Stimulated activated CD8-positive, alpha-beta memory T cell treated with anti-CD3 and anti-CD28 coated beads, Interleukin-7, amount 100 ng/mL, for 1 hour (primary cell): ENCODE results near the gene ESYT3.
"Not testable (repeated sequence)": the region's sequence is repeated elsewhere in the genome, so short reads cannot be mapped to it uniquely, and the experiment has no call there.

Experiments
- DNase-seq, 2 donors: peaks; one replicate each; pipeline ENCODE4 v3.0.0-alpha.2; 2020; ENCODE audit warnings: low read depth in 2 of 2

The ESYT3 gene

DNA sequence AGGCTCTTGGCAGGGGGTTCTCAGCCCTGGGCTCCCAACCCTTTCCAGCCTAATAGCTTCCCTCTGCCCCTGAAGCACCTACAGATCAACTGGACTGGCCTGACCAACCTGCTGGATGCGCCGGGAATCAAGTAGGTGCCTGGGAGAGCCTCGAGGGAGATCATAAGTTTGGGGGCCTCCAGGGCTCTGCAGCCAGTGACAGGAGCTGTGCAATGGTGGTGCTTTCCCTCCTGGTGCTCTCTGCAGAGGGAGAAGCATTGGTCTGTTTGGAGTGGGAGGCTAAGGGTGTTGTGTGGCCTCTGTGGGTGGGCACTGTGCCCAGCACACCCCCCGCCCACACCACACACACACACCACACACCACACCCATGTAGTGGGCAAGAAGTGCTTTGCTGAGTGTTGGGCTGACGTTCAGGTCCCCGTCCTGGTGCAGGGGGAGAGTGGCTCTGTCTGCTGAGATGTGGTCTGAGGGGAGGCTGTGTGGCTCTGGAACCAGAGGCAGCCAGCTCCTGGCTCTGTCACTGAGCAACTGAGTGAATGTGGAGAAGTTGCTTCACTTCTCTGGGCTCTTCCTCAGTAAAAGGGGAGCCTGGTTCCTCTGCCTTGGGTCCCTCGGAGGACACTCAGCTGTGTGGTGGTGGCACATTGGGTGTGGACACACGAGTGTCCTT lies 26.3 kb downstream of the ESYT3 start:
- DNase-seq = no peak

GRCh38 chr3:138461246-138461645 lies 26.8 kb downstream of the ESYT3 start:
- DNase-seq = no peak

DNA sequence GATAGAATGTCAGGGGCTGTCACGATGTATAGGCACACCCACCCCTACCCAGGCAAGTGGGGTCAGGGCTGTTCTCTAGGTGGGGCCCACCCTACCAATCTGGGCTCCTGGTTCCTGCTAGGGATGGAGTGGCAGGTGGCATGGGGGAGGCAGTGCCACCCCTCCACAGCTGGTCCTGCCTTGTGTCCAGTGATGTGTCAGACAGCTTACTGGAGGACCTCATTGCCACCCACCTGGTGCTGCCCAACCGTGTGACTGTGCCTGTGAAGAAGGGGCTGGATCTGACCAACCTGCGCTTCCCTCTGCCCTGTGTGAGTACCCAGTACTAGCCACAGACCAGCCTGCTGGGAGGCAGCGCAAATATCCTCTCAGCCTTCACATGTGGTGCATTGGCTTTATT lies 27.5 kb downstream of the ESYT3 start:
- DNase-seq = no peak

DNA sequence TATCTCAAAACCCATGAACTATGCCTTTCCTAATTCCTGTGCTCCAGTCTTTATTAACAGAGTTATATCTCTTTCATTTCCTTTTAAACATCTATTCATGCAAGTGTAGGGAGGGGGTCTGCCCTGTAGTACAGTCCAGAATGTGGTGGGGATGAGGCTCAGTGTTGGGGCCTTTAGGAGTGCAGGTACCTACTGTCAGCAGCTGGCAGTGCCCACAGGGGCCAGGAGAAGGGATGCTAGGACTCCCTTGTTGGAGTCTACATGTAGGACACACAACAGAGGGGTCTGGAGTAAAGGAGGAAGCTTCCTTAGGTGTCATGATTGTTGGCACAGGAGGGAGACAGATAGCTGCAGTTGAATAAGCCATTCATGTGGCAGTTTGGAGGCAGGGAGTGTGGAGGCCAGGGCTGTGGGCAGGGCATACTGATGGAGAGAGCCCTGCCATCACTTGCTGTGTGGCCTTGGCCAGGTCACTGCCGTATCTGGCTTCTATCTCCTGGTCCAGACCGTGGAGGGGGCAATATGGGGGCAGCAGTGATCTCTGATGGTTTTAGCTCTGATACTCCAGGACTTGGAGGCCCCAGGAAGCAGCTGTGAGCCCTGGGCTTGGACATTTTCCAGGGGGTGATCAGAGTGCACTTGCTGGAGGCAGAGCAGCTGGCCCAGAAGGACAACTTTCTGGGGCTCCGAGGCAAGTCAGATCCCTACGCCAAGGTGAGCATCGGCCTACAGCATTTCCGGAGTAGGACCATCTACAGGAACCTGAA lies 29.5 kb downstream of the ESYT3 start:
- DNase-seq = no peak

DNA sequence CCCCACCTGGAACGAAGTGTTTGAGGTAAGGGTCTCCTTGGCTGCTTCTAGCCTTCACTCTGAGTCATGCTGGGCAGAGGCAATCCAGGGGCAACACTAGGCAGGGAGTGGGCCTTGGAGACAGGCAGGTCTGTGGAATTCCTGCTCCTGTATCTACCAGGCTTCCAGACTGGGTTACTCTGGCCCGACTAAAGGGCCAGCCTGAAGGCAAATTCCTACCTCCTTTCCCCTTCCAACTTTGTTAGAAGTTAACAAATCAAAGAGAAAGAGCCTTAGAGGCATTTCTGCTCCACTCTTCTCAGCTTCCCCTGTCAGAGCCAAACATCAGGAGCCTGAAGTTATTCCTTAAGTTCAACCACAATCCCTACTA lies 30.1 kb downstream of the ESYT3 start:
- no peak for DNase-seq

- DNase-seq = no peak
Measured at GRCh38 chr3:138465451-138465850, 31.0 kb downstream of the ESYT3 start.

DNA sequence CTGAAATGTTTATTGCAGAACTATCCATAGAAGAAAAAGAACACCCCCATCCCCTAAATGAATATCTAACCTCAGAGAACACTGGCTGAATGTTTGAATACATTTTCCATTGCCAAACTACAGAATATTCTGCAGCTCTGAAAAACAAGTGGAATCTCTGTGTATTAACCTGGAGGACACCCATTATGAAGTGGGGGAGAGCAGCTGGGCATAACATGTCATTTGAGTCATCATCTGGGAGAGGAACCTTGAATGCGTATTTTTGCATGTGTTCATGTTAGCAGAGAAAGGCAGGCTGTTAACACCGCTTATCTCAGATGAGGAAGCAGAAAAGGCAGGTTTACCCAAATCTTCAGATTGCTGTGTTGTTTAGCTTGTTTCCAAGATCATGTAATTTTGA lies 31.5 kb downstream of the ESYT3 start:
- DNase-seq = no peak

DNA sequence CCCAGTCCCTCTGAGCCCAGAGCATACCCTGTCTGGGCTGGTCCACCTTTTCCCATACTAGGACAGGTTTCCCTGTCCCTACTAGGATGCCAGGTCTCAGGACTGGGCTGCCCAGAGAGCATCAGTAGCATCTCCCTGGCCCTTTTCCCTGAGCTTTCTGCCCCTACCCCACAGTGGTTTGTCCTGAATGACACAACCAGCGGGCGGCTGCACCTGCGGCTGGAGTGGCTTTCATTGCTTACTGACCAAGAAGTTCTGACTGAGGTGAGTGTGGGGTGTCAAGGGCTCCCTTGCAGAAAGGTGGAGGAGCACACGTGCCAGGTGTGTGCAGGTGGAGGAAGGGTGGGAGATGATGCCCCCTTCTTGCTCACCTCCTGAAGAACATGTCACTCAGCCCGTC lies 33.5 kb downstream of the ESYT3 start:
- no peak for DNase-seq

DNA sequence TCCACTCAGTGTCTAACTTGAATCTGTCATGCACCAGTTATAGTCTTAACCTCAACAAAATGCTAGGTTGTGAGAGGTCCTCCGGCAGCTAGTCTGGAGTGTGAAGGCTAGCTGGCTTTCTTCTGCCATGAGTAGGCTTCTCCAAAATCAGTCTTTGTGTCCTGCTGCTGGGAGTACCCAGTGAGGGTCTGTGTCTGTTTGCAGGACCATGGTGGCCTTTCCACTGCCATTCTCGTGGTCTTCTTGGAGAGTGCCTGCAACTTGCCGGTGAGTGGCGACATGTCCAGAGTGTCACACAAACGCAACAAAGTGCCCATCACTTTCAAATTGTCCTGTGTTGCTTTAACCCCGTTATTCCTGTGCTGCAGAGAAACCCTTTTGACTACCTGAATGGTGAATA lies 34.0 kb downstream of the ESYT3 start:
- no peak for DNase-seq

- no peak for DNase-seq
Measured at GRCh38 chr3:138468886-138469285, 34.5 kb downstream of the ESYT3 start.

- no peak for DNase-seq
Measured at GRCh38 chr3:138469874-138470273, 35.5 kb downstream of the ESYT3 start.

DNA sequence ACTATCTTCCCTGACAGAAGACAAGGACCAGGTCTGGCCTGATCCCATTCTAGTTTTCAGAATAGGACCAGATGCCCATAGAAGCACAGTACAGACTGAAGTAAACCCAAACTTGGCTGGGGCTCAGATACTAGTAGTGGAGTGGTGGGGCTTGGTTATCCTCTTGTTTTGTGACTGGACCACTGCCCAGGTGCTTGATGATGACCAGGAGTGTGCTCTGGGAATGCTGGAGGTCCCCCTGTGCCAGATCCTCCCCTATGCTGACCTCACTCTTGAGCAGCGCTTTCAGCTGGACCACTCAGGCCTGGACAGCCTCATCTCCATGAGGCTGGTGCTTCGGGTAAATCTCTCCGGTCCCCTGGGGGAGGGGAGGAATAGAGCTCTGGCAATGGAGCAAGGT lies 36.3 kb downstream of the ESYT3 start:
- DNase-seq = no peak

DNA sequence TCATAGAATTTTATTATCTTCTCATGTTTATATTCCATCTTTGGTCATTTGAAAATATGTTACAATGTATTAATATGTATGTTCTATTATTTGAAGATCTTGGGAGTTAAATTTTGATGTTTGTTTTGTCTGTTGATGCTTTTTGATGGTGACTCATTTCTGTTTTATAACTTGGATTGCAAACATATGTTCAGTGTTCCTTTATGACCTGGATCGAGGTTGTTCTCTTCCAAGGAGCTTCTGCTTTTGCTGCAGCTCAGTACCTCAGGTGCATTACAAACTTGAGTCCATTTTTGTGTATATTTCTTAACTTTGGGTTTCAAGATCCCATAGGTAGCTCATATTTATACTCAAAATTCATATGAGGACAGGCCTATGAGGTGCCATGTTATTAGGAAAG lies 37.1 kb downstream of the ESYT3 start:
- no peak for DNase-seq

GRCh38 chr3:138472141-138472825 lies 37.9 kb downstream of the ESYT3 start:
- no peak for DNase-seq

DNA sequence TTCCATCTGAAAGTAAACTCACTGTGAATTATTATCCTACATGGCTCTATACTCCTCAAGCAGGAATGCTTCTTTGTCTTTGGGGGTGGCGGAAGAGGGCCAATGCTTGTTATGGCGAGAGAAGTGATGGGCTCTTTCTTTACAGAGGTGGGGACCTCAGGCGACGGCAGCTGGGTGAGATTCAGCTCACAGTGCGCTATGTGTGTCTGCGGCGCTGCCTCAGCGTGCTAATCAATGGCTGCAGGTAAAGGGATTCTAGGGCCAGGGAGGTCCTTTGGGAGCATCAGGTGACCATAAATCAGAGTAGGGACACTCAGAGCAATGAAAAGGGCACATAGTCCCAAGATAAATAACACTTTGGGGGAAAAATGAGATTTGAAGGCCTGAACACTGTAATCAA lies 39.0 kb downstream of the ESYT3 start:
- no peak for DNase-seq

DNA sequence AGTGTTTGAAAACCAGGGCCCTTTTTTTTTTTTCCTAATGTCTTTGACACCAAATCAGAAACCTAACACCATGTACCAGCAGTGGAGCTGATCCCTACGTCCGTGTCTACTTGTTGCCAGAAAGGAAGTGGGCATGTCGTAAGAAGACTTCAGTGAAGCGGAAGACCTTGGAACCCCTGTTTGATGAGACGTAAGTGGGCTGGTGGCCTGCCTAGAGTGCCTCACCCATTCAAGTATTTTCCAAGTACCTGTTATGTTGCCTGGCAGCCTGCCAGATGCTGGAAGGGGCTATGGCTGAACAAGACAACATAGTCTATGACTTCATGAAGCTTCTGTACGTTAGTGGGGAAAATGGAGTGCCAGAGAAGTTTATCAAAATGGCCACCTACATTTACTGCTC lies 39.7 kb downstream of the ESYT3 start:
- DNase-seq = no peak

DNA sequence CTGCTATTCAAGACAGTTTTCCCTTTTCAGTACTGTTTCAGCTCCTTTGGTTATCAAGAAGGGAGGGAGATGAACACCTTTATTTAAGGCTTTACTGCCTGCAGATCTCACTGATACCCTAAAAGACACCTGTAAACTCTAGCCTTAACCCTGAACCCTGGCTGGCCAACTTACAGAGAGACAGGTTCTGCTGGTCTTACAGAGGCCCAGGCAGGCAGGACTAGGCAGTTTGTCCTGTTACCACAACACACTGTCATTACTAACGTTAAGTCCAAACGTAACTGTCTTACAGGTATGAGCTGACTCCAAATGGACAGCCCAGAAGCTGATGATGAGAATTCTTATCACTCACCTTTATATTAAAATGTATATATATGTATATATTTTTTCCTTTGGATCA lies 42.1 kb downstream of the ESYT3 start:
- DNase-seq = no peak

DNA sequence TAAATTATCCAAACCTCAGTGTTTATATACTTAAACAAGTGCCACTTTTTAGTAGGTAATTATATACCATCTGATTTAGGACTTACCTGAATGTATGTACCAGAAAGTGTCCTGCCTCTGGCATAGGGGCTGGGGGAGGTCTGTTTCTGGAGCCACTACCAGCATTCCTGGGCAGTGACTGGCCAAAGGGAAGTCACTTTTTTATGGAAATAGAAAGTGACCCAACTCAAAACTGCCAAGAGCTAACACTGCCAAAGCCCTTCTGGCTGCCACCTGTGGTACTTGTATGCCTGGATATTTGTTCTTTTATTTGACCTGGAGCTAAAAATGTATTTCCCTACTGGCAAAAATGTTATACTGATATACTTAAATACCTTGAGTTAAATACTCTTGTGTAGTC lies 42.7 kb downstream of the ESYT3 start:
- no peak for DNase-seq

DNA sequence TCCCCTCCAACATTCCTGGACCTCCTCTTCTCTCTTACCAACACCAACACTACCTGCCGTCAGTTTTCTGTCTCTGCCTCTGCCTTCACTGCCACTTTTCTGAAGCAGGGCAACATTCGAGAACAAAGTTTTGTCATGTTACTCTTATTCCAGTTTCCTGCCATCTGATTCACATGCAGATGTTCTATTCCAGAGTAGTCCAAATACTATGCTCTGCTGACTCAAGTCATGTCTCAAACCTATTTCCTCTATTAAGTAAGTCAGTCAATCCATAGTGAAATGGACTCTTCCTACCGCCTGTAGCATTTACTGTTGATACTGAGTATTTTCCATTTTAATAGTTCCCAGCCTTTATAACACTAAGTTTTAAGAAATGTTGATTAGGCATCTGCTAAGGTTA lies 43.4 kb downstream of the ESYT3 start:
- DNase-seq = no peak

DNA sequence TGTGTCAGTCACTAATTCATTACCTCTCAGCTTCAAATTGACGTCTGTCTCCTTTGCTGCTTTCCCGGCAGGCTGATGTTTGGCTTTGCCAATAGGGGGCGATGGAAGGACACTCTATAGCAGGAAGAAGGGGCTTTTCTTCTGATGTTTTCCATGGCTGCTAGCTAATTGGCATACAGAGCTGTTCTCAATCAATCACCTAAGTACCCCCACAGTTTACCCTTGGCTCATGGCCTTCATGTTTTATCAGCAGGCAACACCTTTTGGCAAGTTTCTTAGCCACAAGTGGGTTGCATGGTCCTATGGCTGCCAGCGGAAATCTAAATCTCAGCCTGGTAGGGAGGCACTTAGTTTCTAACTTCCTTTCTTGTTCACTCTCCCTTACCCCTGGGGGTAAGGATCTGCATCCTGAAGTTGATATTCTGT lies 45.0 kb downstream of the ESYT3 start:
- DNase-seq = no peak

DNA sequence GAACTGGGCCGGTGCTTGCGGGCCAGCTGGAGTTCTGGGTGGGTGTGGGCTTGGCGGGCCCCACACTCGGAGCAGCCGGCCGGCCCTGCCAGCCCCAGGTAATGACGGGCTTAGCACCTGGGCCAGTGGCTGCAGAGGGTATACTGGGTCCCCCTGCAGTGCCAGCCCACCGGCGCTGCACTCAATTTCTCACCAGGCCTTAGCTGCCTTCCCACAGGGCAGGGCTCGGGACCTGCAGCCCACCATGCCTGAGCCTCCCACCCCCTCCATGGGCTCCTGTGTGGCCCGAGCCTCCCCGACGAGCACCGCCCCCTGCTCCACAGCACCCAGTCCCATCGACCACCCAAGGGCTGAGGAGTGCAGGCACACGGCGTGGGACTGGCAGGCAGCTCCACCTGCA lies 50.3 kb downstream of the ESYT3 start:
- not testable (repeated sequence) for DNase-seq

- DNase-seq = not testable (repeated sequence)
Measured at GRCh38 chr3:138486580-138486979, 52.2 kb downstream of the ESYT3 start.

GRCh38 chr3:138491971-138492370 lies 57.6 kb downstream of the ESYT3 start:
- DNase-seq = no peak
